H9 (cell line): ENCODE measurements around the gene CCNYL1. TPM values are rescaled to one million over a fixed set of nuclear protein-coding genes. Genes with fewer than 3 reads are reported as not detected.
A peak's percentile ranks its signal among the peaks of the same experiment; 100 is the strongest.

Source experiments
- DNase-seq: peaks from one replicate; pipeline ENCODE4 v3.0.0-alpha.2; 2017
- H2AFZ ChIP-seq: one replicate; pipeline ENCODE4 v1.6.1; 2013; ENCODE audit warnings: mild to moderate bottlenecking, low read length, control low read depth, moderate library complexity
- H2AK5ac ChIP-seq: 2 replicates; pipeline ENCODE4 v1.6.1; 2013; ENCODE audit warnings: low read length, control low read depth, mixed read lengths; ENCODE audit not compliant: insufficient read length
- H2BK120ac ChIP-seq: one replicate; pipeline ENCODE4 v1.6.1; 2013; ENCODE audit warnings: low read depth, mild to moderate bottlenecking, low read length, control low read depth, inconsistent platforms; ENCODE audit not compliant: poor library complexity, severe bottlenecking
- H2BK12ac ChIP-seq: 2 replicates; pipeline ENCODE4 v1.6.1; 2013; ENCODE audit warnings: low read length, control low read depth, mixed read lengths, low read depth; ENCODE audit not compliant: insufficient read length
- H2BK15ac ChIP-seq: 2 replicates; pipeline ENCODE4 v1.6.1; 2013; ENCODE audit warnings: low read depth, low read length, control low read depth
- H2BK20ac ChIP-seq: one replicate; pipeline ENCODE4 v1.6.1; 2013; ENCODE audit warnings: low read depth, mild to moderate bottlenecking, low read length, control low read depth, inconsistent platforms; ENCODE audit not compliant: poor library complexity, severe bottlenecking
- H2BK5ac ChIP-seq: 2 replicates; pipeline ENCODE4 v1.6.1; 2013; ENCODE audit warnings: low read length, control low read depth, mixed read lengths; ENCODE audit not compliant: insufficient read length
- H3K14ac ChIP-seq: 2 replicates; pipeline ENCODE4 v1.6.1; 2013; ENCODE audit warnings: low read length, control low read depth; ENCODE audit not compliant: insufficient read depth
- H3K18ac ChIP-seq: 2 replicates; pipeline ENCODE4 v1.6.1; 2013; ENCODE audit warnings: low read depth, mild to moderate bottlenecking, mixed read lengths, low read length, control low read depth; ENCODE audit not compliant: insufficient read length
- H3K23ac ChIP-seq: 2 replicates; pipeline ENCODE4 v1.6.1; 2013; ENCODE audit warnings: low read length, control low read depth, mixed read lengths, low read depth; ENCODE audit not compliant: insufficient read length
- H3K23me2 ChIP-seq: 2 replicates; pipeline ENCODE4 v1.6.1; 2013; ENCODE audit warnings: low read depth, mild to moderate bottlenecking, mixed read lengths, low read length, control low read depth; ENCODE audit not compliant: insufficient read length, poor library complexity, severe bottlenecking
- H3K27ac ChIP-seq: 2 replicates; pipeline ENCODE4 v1.5.1; 2013; ENCODE audit warnings: low read length, control low read depth, mixed read lengths, low read depth; ENCODE audit not compliant: insufficient read length
- H3K27me3 ChIP-seq: 2 replicates; pipeline ENCODE4 v1.6.1; 2013; ENCODE audit warnings: low read length, control low read depth, inconsistent platforms; ENCODE audit not compliant: insufficient read depth
- H3K4ac ChIP-seq: 2 replicates; pipeline ENCODE4 v1.6.1; 2013; ENCODE audit warnings: low read depth, mild to moderate bottlenecking, control low read depth, inconsistent platforms, low read length, moderate library complexity
- H3K4me1 ChIP-seq: 2 replicates; pipeline ENCODE4 v1.6.1; 2013; ENCODE audit warnings: low read length, control low read depth, inconsistent platforms; ENCODE audit not compliant: insufficient read depth
- H3K4me2 ChIP-seq: 2 replicates; pipeline ENCODE4 v1.6.1; 2013; ENCODE audit warnings: low read length, control low read depth, mixed read lengths; ENCODE audit not compliant: insufficient read length, insufficient read depth
- H3K56ac ChIP-seq: 2 replicates; pipeline ENCODE4 v1.6.1; 2013; ENCODE audit warnings: low read depth, mild to moderate bottlenecking, mixed read lengths, low read length, control low read depth; ENCODE audit not compliant: insufficient read length
- H3K79me1 ChIP-seq: 2 replicates; pipeline ENCODE4 v1.6.1; 2013; ENCODE audit warnings: low read depth, mild to moderate bottlenecking, moderate library complexity, low read length, control low read depth, inconsistent platforms; ENCODE audit not compliant: insufficient read depth, poor library complexity, severe bottlenecking
- H3K79me2 ChIP-seq: 2 replicates; pipeline ENCODE4 v1.6.1; 2013; ENCODE audit warnings: low read length, control low read depth, inconsistent platforms; ENCODE audit not compliant: insufficient read depth
- H3K9ac ChIP-seq: 2 replicates; pipeline ENCODE4 v1.6.1; 2013; ENCODE audit warnings: low read length, control low read depth, mixed read lengths; ENCODE audit not compliant: insufficient read length; ENCODE audit errors: extremely low read depth
- H3K9me3 ChIP-seq: one replicate; pipeline ENCODE4 v1.6.1; 2013; ENCODE audit warnings: low read depth, low read length, inconsistent platforms; ENCODE audit not compliant: control insufficient read depth
- H3T11ph ChIP-seq: one replicate; pipeline ENCODE4 v1.6.1; 2013; ENCODE audit warnings: mild to moderate bottlenecking, low read length, control low read depth, inconsistent platforms
- H4K20me1 ChIP-seq: one replicate; pipeline ENCODE4 v1.6.1; 2013; ENCODE audit not compliant: control insufficient read depth, insufficient read length, insufficient read depth
- H4K5ac ChIP-seq: 2 replicates; pipeline ENCODE4 v1.6.1; 2013; ENCODE audit warnings: low read depth, mild to moderate bottlenecking, mixed read lengths, low read length, control low read depth; ENCODE audit not compliant: insufficient read length
- H4K8ac ChIP-seq: replicated peaks from 2 replicates; pipeline ENCODE4 v1.6.1; 2013; ENCODE audit warnings: low read length, control low read depth, mixed read lengths, low read depth; ENCODE audit not compliant: insufficient read length
- H4K91ac ChIP-seq: 2 replicates; pipeline ENCODE4 v1.6.1; 2013; ENCODE audit warnings: low read depth, mild to moderate bottlenecking, moderate library complexity, mixed read lengths, low read length, control low read depth; ENCODE audit not compliant: insufficient read length
- H3K27ac Mint-ChIP-seq, 3 experiments: 2 replicates in 2 of 3; 3 replicates in 1 of 3; pipeline ENCODE4 v1.8.0; 2020 to 2021; ENCODE audit warnings: mixed read lengths in 3 of 3, mild to moderate bottlenecking in 1 of 3, moderate library complexity in 1 of 3
- H3K27me3 Mint-ChIP-seq: 2 replicates; pipeline ENCODE4 v1.8.0; 2021; ENCODE audit warnings: low read depth, mild to moderate bottlenecking, moderate library complexity, mixed read lengths
- H3K36me3 Mint-ChIP-seq, 3 experiments: 2 replicates in 2 of 3; 3 replicates in 1 of 3; pipeline ENCODE4 v1.8.0; 2020 to 2021; ENCODE audit warnings: low read depth in 3 of 3, mixed read lengths in 3 of 3; ENCODE audit not compliant: insufficient read depth in 1 of 3
- H3K4me1 Mint-ChIP-seq, 2 experiments: 2 replicates each; pipeline ENCODE4 v1.8.0; 2020; ENCODE audit warnings: mixed read lengths in 2 of 2
- H3K4me3 Mint-ChIP-seq, 2 experiments: 2 replicates in 1 of 2; 3 replicates in 1 of 2; pipeline ENCODE4 v1.8.0; 2020 to 2021; ENCODE audit warnings: mild to moderate bottlenecking in 2 of 2, mixed read lengths in 2 of 2, moderate library complexity in 1 of 2
- H3K9me3 Mint-ChIP-seq, 2 experiments: 2 replicates in 1 of 2; 3 replicates in 1 of 2; pipeline ENCODE4 v1.8.0; 2020; ENCODE audit warnings: mild to moderate bottlenecking in 2 of 2, mixed read lengths in 2 of 2, moderate library complexity in 1 of 2
- CTCF ChIP-seq: fragments of 200-600 bp; sonication (generic); conservative IDR thresholded peaks from 3 replicates; pipeline ENCODE4 v1.8.0; 2021; ENCODE audit warnings: antibody characterized with exemption, mild to moderate bottlenecking
- total RNA-seq: library from RNA; stranded (reverse); gene quantifications from 2 replicates; pipeline ENCODE4 v1.2.1, GENCODE V29; 2021

CCNYL1 gene
- total RNA-seq, 1 experiment from 2014 or later, result 27.0 TPM

DNA sequence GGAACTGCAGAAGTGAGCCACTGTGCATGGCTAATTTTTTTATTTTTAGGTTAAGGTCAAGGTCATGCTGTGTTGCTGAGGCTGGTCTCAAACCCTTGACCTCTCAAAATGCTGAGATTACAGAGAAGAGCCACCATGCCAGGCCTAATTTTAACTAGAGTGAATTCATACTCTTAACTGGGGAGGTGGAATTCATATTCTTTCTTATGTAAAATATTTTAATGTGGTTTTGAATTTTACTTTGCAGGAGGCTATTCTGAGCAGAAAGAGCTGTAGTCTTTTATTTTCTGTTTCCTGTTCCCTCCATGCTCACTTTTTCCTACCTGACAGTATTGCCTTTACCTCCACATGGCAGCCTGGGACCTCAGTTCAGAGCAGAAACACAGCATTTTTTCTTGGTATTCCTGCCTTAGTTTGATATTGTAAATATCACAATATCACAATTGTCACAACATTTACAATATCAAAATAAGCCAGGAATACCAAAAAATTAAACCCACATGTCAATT lies 37.1 kb upstream of the CCNYL1 start:
- Histone ChIP-seq H3K14ac (no peak overlapping the region), H3K9ac (no peak overlapping the region), H3K79me1 (no peaks in the 10 kb centered on the region), H3T11ph (no peak overlapping the region), H3K4ac (no peak overlapping the region), H2BK120ac (no peak overlapping the region), H2AFZ (no peak overlapping the region), H2BK20ac (no peak overlapping the region), H4K8ac (no peak overlapping the region), H3K4me1 (peaks cover 6% of the 10 kb centered on the region; the same call in 1 of the 2 replicates), H3K23ac (no peak overlapping the region), H3K27ac (peak overlapping the region; percentile 2), H4K20me1 (no peaks in the 10 kb centered on the region), H3K18ac (no peak overlapping the region), H4K5ac (no peak overlapping the region), H3K4me2 (peak overlapping the region; percentile 38), H3K27me3 (no peaks in the 10 kb centered on the region), H3K9me3 (no peaks in the 10 kb centered on the region), H2AK5ac (no peak overlapping the region), H2BK5ac (no peak overlapping the region), H3K79me2 (no peaks in the 10 kb centered on the region), H2BK15ac (no peak overlapping the region), H2BK12ac (no peak overlapping the region), H3K23me2 (no peaks in the 10 kb centered on the region), H3K56ac (no peak overlapping the region), H4K91ac (no peak overlapping the region)
- no peak for TF ChIP-seq CTCF
- Mint-ChIP-seq H3K4me3 (0 out of 5 replicates have a peak overlapping the region, but pooled peaks of 1 of the 2 experiments have one; percentile 31), H3K36me3 (no peaks in the 10 kb centered on the region), H3K4me1 (peaks cover 29 to 40% of the 10 kb centered on the region in 2 experiments), H3K27ac (peak overlapping the region in 1 of 3 experiments; percentile 98; a peak in 3 of 7 replicates), H3K9me3 (no peaks in the 10 kb centered on the region), H3K27me3 (no peaks in the 10 kb centered on the region)
- no peak for DNase-seq
